H1 (cell line): ENCODE data around the gene HNRNPDL. TPM values are rescaled to one million over a fixed set of nuclear protein-coding genes. Genes with fewer than 3 reads are reported as not detected.

Source experiments
- CTCF ChIA-PET: fragments of 300-600 bp; sonication (Branson Sonifier 250); formaldehyde crosslinking; loops from one replicate; lab custom pipeline; 2021; ENCODE audit not compliant: partially characterized antibody; lab: Charles Lee
- POLR2A ChIA-PET: fragments of 300-600 bp; sonication (Branson Sonifier 250); formaldehyde crosslinking; loops from one replicate; lab custom pipeline; 2021; ENCODE audit warnings: inconsistent platforms; ENCODE audit not compliant: partially characterized antibody; lab: Charles Lee
- DNase-seq, 2 experiments: peaks; one replicate each; pipeline versions ENCODE4 v3.0.0 to v3.0.0-alpha.2; 2010 to 2022; ENCODE audit warnings: low spot score in 2 of 2, low read depth in 1 of 2, mixed read lengths in 1 of 2
- FAIRE-seq: peaks from 2 replicates; lab custom pipeline; 2011; peaks lifted over from hg19 to GRCh38; lab: Jason Lieb, UNC
- H2AFZ ChIP-seq: 2 replicates; pipeline ENCODE4 v1.8.1; 2012; ENCODE audit warnings: low read length, inconsistent platforms
- H2AK5ac ChIP-seq: 2 replicates; pipeline ENCODE4 v1.6.1; 2013; ENCODE audit warnings: low read depth, low read length
- H2BK120ac ChIP-seq: replicated peaks from 2 replicates; pipeline ENCODE3; 2013; ENCODE audit warnings: low read depth, low read length, inconsistent platforms
- H2BK12ac ChIP-seq: 2 replicates; pipeline ENCODE4 v1.6.1; 2013; ENCODE audit warnings: low read depth, low read length
- H2BK15ac ChIP-seq: 2 replicates; pipeline ENCODE4 v1.6.1; 2013; ENCODE audit warnings: low read length
- H2BK20ac ChIP-seq: 2 replicates; pipeline ENCODE4 v1.6.1; 2013; ENCODE audit warnings: low read length
- H2BK5ac ChIP-seq: 2 replicates; pipeline ENCODE4 v1.6.1; 2013; ENCODE audit warnings: low read depth, low read length
- H3K14ac ChIP-seq: 2 replicates; pipeline ENCODE4 v1.6.1; 2013; ENCODE audit warnings: inconsistent platforms; ENCODE audit not compliant: insufficient read length
- H3K18ac ChIP-seq: 2 replicates; pipeline ENCODE4 v1.6.1; 2013; ENCODE audit warnings: low read length; ENCODE audit errors: extremely low read depth
- H3K23ac ChIP-seq: 2 replicates; pipeline ENCODE4 v1.6.1; 2013; ENCODE audit warnings: inconsistent platforms; ENCODE audit not compliant: insufficient read length
- H3K23me2 ChIP-seq: 2 replicates; pipeline ENCODE4 v1.6.1; 2013; ENCODE audit warnings: low read depth, low read length
- H3K27ac ChIP-seq: 2 replicates; pipeline ENCODE4 v1.6.1; 2011; ENCODE audit warnings: low read depth, low read length, inconsistent platforms
- H3K27me3 ChIP-seq, 4 experiments: replicated peaks in 1 of 4; 1 replicate in 1 of 4; 2 replicates in 3 of 4; pipeline versions ENCODE4 v1.6.1 to v1.8.1; 2011 to 2013; ENCODE audit warnings: low read length in 3 of 4, mild to moderate bottlenecking in 3 of 4, inconsistent platforms in 2 of 4, mixed read lengths in 2 of 4, moderate library complexity in 1 of 4; ENCODE audit not compliant: control insufficient read depth in 3 of 4, insufficient read depth in 3 of 4; ENCODE audit errors: extremely low read depth in 1 of 4
- H3K36me3 ChIP-seq, 4 experiments: 2 replicates each; pipeline versions ENCODE4 v1.6.1 to v1.8.1; 2011 to 2013; ENCODE audit warnings: mild to moderate bottlenecking in 4 of 4, low read length in 3 of 4, moderate library complexity in 2 of 4, control low read depth in 1 of 4, inconsistent platforms in 1 of 4; ENCODE audit not compliant: insufficient read depth in 4 of 4, control insufficient read depth in 2 of 4
- H3K4ac ChIP-seq: replicated peaks from 2 replicates; pipeline ENCODE3; 2013; ENCODE audit warnings: low read length, low read depth, mixed read lengths, inconsistent platforms; ENCODE audit not compliant: insufficient read length
- H3K4me1 ChIP-seq, 4 experiments: replicated peaks in 1 of 4; 1 replicate in 1 of 4; 2 replicates in 3 of 4; pipeline versions ENCODE4 v1.6.1 to v1.8.1; 2011 to 2013; ENCODE audit warnings: low read length in 3 of 4, inconsistent platforms in 2 of 4, mixed read lengths in 1 of 4; ENCODE audit not compliant: insufficient read depth in 4 of 4, control insufficient read depth in 3 of 4
- H3K4me2 ChIP-seq, 2 experiments: 2 replicates each; pipeline versions ENCODE4 v1.6.1 to v1.8.1; 2011 to 2013; ENCODE audit warnings: low read depth in 2 of 2, low read length in 2 of 2, control low read depth in 1 of 2, inconsistent platforms in 1 of 2, mild to moderate bottlenecking in 1 of 2; ENCODE audit not compliant: insufficient read depth in 1 of 2
- H3K4me3 ChIP-seq, 4 experiments: fragments of 200-600, 300-600 bp in 1 of 4; sonication (generic), shearing (Covaris generic), sonication (Bioruptor Twin) in 1 of 4; 2 replicates each; pipeline versions ENCODE4 v1.5.1 to v1.8.1; 2011 to 2016; ENCODE audit warnings: low read length in 4 of 4, low read depth in 3 of 4, control low read depth in 2 of 4, inconsistent platforms in 2 of 4, mild to moderate bottlenecking in 2 of 4, mixed read lengths in 1 of 4, moderate library complexity in 1 of 4; ENCODE audit not compliant: insufficient read depth in 2 of 4; ENCODE audit errors: extremely low read depth in 1 of 4
- H3K56ac ChIP-seq: replicated peaks from 2 replicates; pipeline ENCODE3; 2013; ENCODE audit warnings: low read depth, mild to moderate bottlenecking, mixed read lengths, low read length, inconsistent platforms; ENCODE audit not compliant: insufficient read length
- H3K79me1 ChIP-seq: 2 replicates; pipeline ENCODE4 v1.6.1; 2013; ENCODE audit warnings: low read depth, low read length, control low read depth
- H3K79me2 ChIP-seq, 2 experiments: 2 replicates each; pipeline versions ENCODE4 v1.6.1 to v1.8.1; 2012 to 2013; ENCODE audit warnings: low read length in 2 of 2, mild to moderate bottlenecking in 2 of 2, inconsistent platforms in 1 of 2; ENCODE audit not compliant: insufficient read depth in 2 of 2, control insufficient read depth in 1 of 2
- H3K9ac ChIP-seq, 4 experiments: replicated peaks in 1 of 4; 1 replicate in 1 of 4; 2 replicates in 3 of 4; pipeline versions ENCODE4 v1.6.1 to v1.8.1; 2011 to 2013; ENCODE audit warnings: low read depth in 3 of 4, low read length in 3 of 4, control low read depth in 2 of 4, mild to moderate bottlenecking in 2 of 4, moderate library complexity in 2 of 4, inconsistent platforms in 1 of 4; ENCODE audit errors: extremely low read depth in 1 of 4
- H3K9me3 ChIP-seq, 2 experiments: 2 replicates each; pipeline versions ENCODE4 v1.6.1 to v1.8.1; 2012 to 2013; ENCODE audit warnings: mild to moderate bottlenecking in 2 of 2, moderate library complexity in 2 of 2, control low read depth in 1 of 2, inconsistent platforms in 1 of 2, low read depth in 1 of 2, low read length in 1 of 2, mixed read lengths in 1 of 2; ENCODE audit not compliant: insufficient read depth in 2 of 2
- H4K20me1 ChIP-seq, 2 experiments: replicated peaks in 1 of 2; 2 replicates each; pipeline versions ENCODE3 to v1.8.1; 2011 to 2013; ENCODE audit warnings: inconsistent platforms in 2 of 2, low read length in 2 of 2, mild to moderate bottlenecking in 1 of 2; ENCODE audit not compliant: insufficient read depth in 2 of 2, control insufficient read depth in 1 of 2
- H4K5ac ChIP-seq: 2 replicates; pipeline ENCODE4 v1.6.1; 2013; ENCODE audit warnings: low read length, low read depth, mixed read lengths, inconsistent platforms; ENCODE audit not compliant: insufficient read length
- H4K8ac ChIP-seq: 2 replicates; pipeline ENCODE4 v1.8.0; 2013; ENCODE audit warnings: mild to moderate bottlenecking, moderate library complexity, low read length, inconsistent platforms; ENCODE audit not compliant: insufficient read depth; ENCODE audit errors: extremely low read depth
- H4K91ac ChIP-seq: replicated peaks from 2 replicates; pipeline ENCODE3; 2013; ENCODE audit warnings: low read length, mixed read lengths, inconsistent platforms; ENCODE audit not compliant: insufficient read length
- ASH2L ChIP-seq: fragments of 200-600, 300-600 bp; sonication (generic); IDR thresholded peaks from one replicate; pipeline ENCODE4 v1.7.1; 2017; ENCODE audit warnings: low read length
- ATF3 ChIP-seq: IDR thresholded peaks from 2 replicates; pipeline ENCODE4 v1.6.1; 2011; ENCODE audit warnings: low read depth, mild to moderate bottlenecking, low read length; ENCODE audit not compliant: insufficient read depth
- BACH1 ChIP-seq: IDR thresholded peaks from 2 replicates; pipeline ENCODE4 v1.6.1; 2012; ENCODE audit warnings: low read length, improper control_type of control experiment
- HDAC2 ChIP-seq, 2 experiments: fragments of 300-600 bp in 1 of 2; sonication (generic) in 1 of 2; IDR thresholded peaks; 2 replicates each; pipeline ENCODE4 v1.6.1; 2011 to 2012; ENCODE audit warnings: low read depth in 2 of 2, low read length in 2 of 2, mild to moderate bottlenecking in 2 of 2, moderate library complexity in 2 of 2, borderline replicate concordance in 1 of 2, inconsistent platforms in 1 of 2
- JUND ChIP-seq: IDR thresholded peaks from 2 replicates; pipeline ENCODE4 v1.6.1; 2011; ENCODE audit warnings: mild to moderate bottlenecking, improper control_type of control experiment, low read length
- RNF2 ChIP-seq: fragments of 200-900, 300-1000 bp; sonication (generic); IDR thresholded peaks from 2 replicates; pipeline ENCODE4 v1.7.1; 2016; ENCODE audit warnings: borderline replicate concordance, low read depth, mild to moderate bottlenecking, antibody characterized with exemption, low read length; ENCODE audit not compliant: poor library complexity, severe bottlenecking; ENCODE audit errors: missing control alignments
- SP4 ChIP-seq: IDR thresholded peaks from 2 replicates; pipeline ENCODE4 v1.6.1; 2012; ENCODE audit warnings: low read length, inconsistent platforms
- TEAD4 ChIP-seq: IDR thresholded peaks from 2 replicates; pipeline ENCODE4 v1.6.1; 2012; ENCODE audit warnings: low read depth, low read length, inconsistent platforms, mixed read lengths
- WGBS, 2 experiments: shearing (Covaris generic) in 1 of 2; methylation state at CpG; one replicate each; pipeline versions ENCODE4 v1.1.6 to v1.1.7; 2013 to 2015; ENCODE audit warnings: low lambda C conversion rate in 2 of 2, mixed read lengths in 2 of 2, inconsistent platforms in 1 of 2, low coverage in 1 of 2, missing lambda C conversion rate in 1 of 2; ENCODE audit not compliant: insufficient replicate concordance in 2 of 2, insufficient coverage in 1 of 2, insufficient read length in 1 of 2; ENCODE audit errors: extremely low coverage in 1 of 2, missing lambda C conversion rate in 1 of 2; 5-methylcytosine and 5-hydroxymethylcytosine counted together
- polyA plus RNA-seq, 7 experiments: library from polyadenylated mRNA; depleted of rRNA in 3 of 7; stranded (reverse) in 5 of 7; unstranded in 2 of 7; fragments of >200 nt in 5 of 7; fragments of 200-250 nt in 2 of 7; gene quantifications; 1 replicate in 5 of 7; 2 replicates in 1 of 7; 4 replicates in 1 of 7; pipeline versions ENCODE4 v1.2.1 to v1.2.3, GENCODE V29; 2011 to 2013; ENCODE audit warnings: missing spikeins in 2 of 7, mixed read lengths in 2 of 7
- total RNA-seq: library from RNA; stranded (reverse); fragmentation: NEBNext Ultra II Directional; extraction: Animal tissue kit (Norgen Biotek cat#: 25700); gene quantifications from 2 replicates; pipeline ENCODE4 v1.2.1, GENCODE V29; 2021

HNRNPDL gene
- total and polyA plus RNA-seq, 2 of the 8 experiments (the other 6 are each of a cell fraction or from before 2014, with no cell fraction given), result 197 to 411 TPM

DNA sequence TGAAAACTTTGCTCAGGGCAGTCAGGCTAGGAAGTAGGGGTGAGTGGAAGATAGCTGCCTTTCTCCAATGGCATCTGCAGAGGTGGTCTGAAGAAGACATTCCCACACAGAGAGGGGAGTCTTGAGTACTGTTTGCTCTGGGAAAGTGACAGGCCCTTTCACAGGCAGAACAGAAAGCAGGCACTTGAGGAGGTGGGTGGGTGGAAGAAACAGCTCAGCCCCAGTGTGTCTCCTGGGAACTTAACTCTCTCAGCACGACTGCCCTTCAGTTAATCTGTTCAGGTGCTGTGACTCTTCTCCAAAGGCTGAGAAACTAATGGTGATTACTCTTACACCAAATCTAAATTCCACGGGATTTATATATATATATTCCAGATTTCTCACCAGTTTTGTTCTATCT lies 28.5 kb upstream of the HNRNPDL start:
- Histone ChIP-seq H3K4ac (no peak overlapping the region), H3K4me3 (no peak overlapping the region), H2BK15ac (no peak overlapping the region), H3K9me3 (no peaks in the 10 kb centered on the region), H2BK120ac (no peak overlapping the region), H2AK5ac (no peak overlapping the region), H3K56ac (no peak overlapping the region), H4K8ac (no peak overlapping the region), H3K36me3 (peaks cover 22 to 75% (median 51%) of the 10 kb centered on the region in 4 experiments), H3K27me3 (no peaks in the 10 kb centered on the region), H3K4me1 (no peaks in the 10 kb centered on the region), H2BK20ac (no peak overlapping the region), H4K20me1 (peaks cover 0 to 2% of the 10 kb centered on the region in 2 experiments), H2AFZ (no peak overlapping the region), H3K79me2 (0 out of 4 replicates have a peak, but pooled peaks cover 0 to 7% of the 10 kb centered on the region in 2 experiments), H3K14ac (no peak overlapping the region), H2BK12ac (no peak overlapping the region), H4K91ac (no peak overlapping the region), H3K23me2 (no peaks in the 10 kb centered on the region), H3K9ac (no peak overlapping the region), H3K27ac (no peak overlapping the region), H4K5ac (no peak overlapping the region), H3K18ac (no peak overlapping the region), H3K79me1 (peaks cover 3% of the 10 kb centered on the region; the same call in 1 of the 2 replicates), H3K23ac (no peak overlapping the region), H2BK5ac (no peak overlapping the region), H3K4me2 (no peak overlapping the region)
- WGBS, 2 experiments, result 81% methylated on average over 2 of the region's 2 CpGs; no CpG with 5 or more reads in 1 of the 2 experiments
- DNase-seq (no peak), FAIRE-seq (no peak)
- POLR2A ChIA-PET, result no interaction called here
- CTCF ChIA-PET, result interaction anchor here (1.0 to 13.4 kb wide), 4 partner anchors 120 to 282 kb away, joined by 3 to 160 read pairs (median 4); no protein-coding TSS in a partner anchor
- TF ChIP-seq BACH1 (no peak), SP4 (no peak), RNF2 (no peak), HDAC2 (IDR thresholded peaks at IDR 0.05; ENCODE audit: borderline replicate concordance in 1 of 2, low read depth in 2 of 2, low read length in 2 of 2) (no peak), JUND (no peak), TEAD4 (no peak), ASH2L (no peak), ATF3 (no peak)
